HepG2 (cell line): ENCODE measurements around the gene ADARB1. TPM values are rescaled to one million over a fixed set of nuclear protein-coding genes. Genes with fewer than 3 reads are reported as not detected.

Experiments
- ATAC-seq: fragments of 200-7000 bp; cut with Tn5 transposase; 3 replicates; pipeline ENCODE4 v1.9.1; 2020; ENCODE audit warnings: mild to moderate bottlenecking, moderate library complexity
- BruUV-seq: library from RNA; stranded (reverse); fragments of 400-500 nt; replicated peaks from 2 replicates; lab custom pipeline; 2021; lab: Mats Ljungman, UMichigan
- CTCF ChIA-PET: fragments of 300-600 bp; formaldehyde crosslinking; extraction: SDS; loops from one replicate; lab custom pipeline; 2021; ENCODE audit warnings: low total read pairs, inconsistent platforms, low intra/inter-chr PET ratio; lab: Yijun Ruan, JAX
- POLR2A ChIA-PET: fragments of 350-600 bp; sonication (Branson Sonifier 250); formaldehyde crosslinking; loops from one replicate; lab custom pipeline; 2020; ENCODE audit warnings: antibody characterized with exemption, inconsistent platforms; lab: Yijun Ruan, JAX
- DNase-seq: peaks from one replicate; pipeline ENCODE4 v3.0.0-alpha.2; 2015; ENCODE audit warnings: low spot score
- FAIRE-seq: peaks from 3 replicates; lab custom pipeline; 2011; peaks lifted over from hg19 to GRCh38; lab: Jason Lieb, UNC
- H2AFZ ChIP-seq: one replicate; pipeline ENCODE4 v1.6.1; 2011; ENCODE audit warnings: low read length, inconsistent platforms
- H3K27ac ChIP-seq: fragments of 300-600 bp; 3 replicates; pipeline ENCODE4 v1.8.0; 2011; ENCODE audit warnings: mixed run types, mild to moderate bottlenecking, mixed read lengths, low read length, inconsistent platforms; ENCODE audit not compliant: insufficient read depth; ENCODE audit errors: extremely low read length
- H3K27me3 ChIP-seq, 2 experiments: fragments of 200-600 bp in 1 of 2; 2 replicates in 1 of 2; 3 replicates in 1 of 2; pipeline versions ENCODE4 v1.6.0 to v1.8.0; 2011; ENCODE audit warnings: low read length in 2 of 2, mild to moderate bottlenecking in 2 of 2, moderate library complexity in 2 of 2, inconsistent platforms in 1 of 2; ENCODE audit not compliant: insufficient read depth in 2 of 2, control insufficient read depth in 1 of 2
- H3K36me3 ChIP-seq, 2 experiments: fragments of 200-600 bp in 1 of 2; replicated peaks in 1 of 2; 2 replicates in 1 of 2; 3 replicates in 1 of 2; pipeline versions ENCODE4 v1.5.1 to v1.8.0; 2011; ENCODE audit warnings: low read length in 2 of 2, inconsistent platforms in 1 of 2; ENCODE audit not compliant: insufficient read depth in 2 of 2, control insufficient read depth in 1 of 2
- H3K4me1 ChIP-seq: 2 replicates; pipeline ENCODE4 v1.5.1; 2012; ENCODE audit warnings: low read length, inconsistent platforms; ENCODE audit not compliant: insufficient read depth
- H3K4me2 ChIP-seq: 2 replicates; pipeline ENCODE4 v1.6.0; 2011; ENCODE audit warnings: low read depth, low read length, inconsistent platforms
- H3K4me3 ChIP-seq, 3 experiments: fragments of 200-600 bp in 1 of 3; sonication (generic), shearing (Covaris generic) in 1 of 3; replicated peaks in 1 of 3; 2 replicates each; pipeline ENCODE4 v1.5.1; 2011 to 2016; ENCODE audit warnings: low read length in 3 of 3, inconsistent platforms in 2 of 3, low read depth in 2 of 3, mild to moderate bottlenecking in 2 of 3, control low read depth in 1 of 3, mixed read lengths in 1 of 3; ENCODE audit not compliant: insufficient read depth in 1 of 3
- H3K79me2 ChIP-seq: one replicate; pipeline ENCODE4 v1.6.1; 2011; ENCODE audit warnings: low read length, inconsistent platforms; ENCODE audit not compliant: insufficient read depth
- H3K9ac ChIP-seq: 2 replicates; pipeline ENCODE4 v1.6.0; 2011; ENCODE audit warnings: mild to moderate bottlenecking, low read depth, low read length, inconsistent platforms; ENCODE audit not compliant: insufficient read depth
- H3K9me3 ChIP-seq: 2 replicates; pipeline ENCODE4 v1.5.1; 2012; ENCODE audit warnings: mild to moderate bottlenecking, low read length
- H4K20me1 ChIP-seq: 2 replicates; pipeline ENCODE4 v1.6.0; 2011; ENCODE audit warnings: inconsistent platforms, mild to moderate bottlenecking, low read length, moderate library complexity; ENCODE audit not compliant: insufficient read depth
- ADNP ChIP-seq: sonication (generic); formaldehyde crosslinking; IDR thresholded peaks from 2 replicates; pipeline ENCODE4 v1.4.0; 2020; ENCODE audit warnings: missing genetic modification reagents
- AKAP8 ChIP-seq: sonication (generic); formaldehyde crosslinking; IDR thresholded peaks from 2 replicates; pipeline ENCODE4 v1.5.1; 2020; ENCODE audit warnings: mild to moderate bottlenecking, missing genetic modification reagents
- DMAP1 ChIP-seq: IDR thresholded peaks from 2 replicates; pipeline ENCODE4 v1.6.1; 2016
- ELF4 ChIP-seq: sonication (generic); formaldehyde crosslinking; IDR thresholded peaks from 2 replicates; pipeline ENCODE4 v1.5.0; 2020; ENCODE audit warnings: missing genetic modification reagents, mild to moderate bottlenecking, moderate library complexity, borderline replicate concordance
- NFYB ChIP-seq: sonication (generic); formaldehyde crosslinking; IDR thresholded peaks from 2 replicates; pipeline ENCODE4 v1.4.0; 2020; ENCODE audit warnings: missing genetic modification reagents
- PPARG ChIP-seq: conservative IDR thresholded peaks from 2 replicates; pipeline ENCODE4 v1.6.1; 2016; ENCODE audit warnings: missing biosample characterization, missing genetic modification reagents
- SMC3 ChIP-seq: IDR thresholded peaks from 2 replicates; pipeline ENCODE4 v1.6.1; 2011; ENCODE audit warnings: low read length, improper control_type of control experiment
- ZNF251 ChIP-seq: sonication (generic); formaldehyde crosslinking; IDR thresholded peaks from 2 replicates; pipeline ENCODE4 v1.9.0; 2021; ENCODE audit warnings: mild to moderate bottlenecking, missing genetic modification reagents
- WGBS: methylation state at CpG from one replicate; pipeline ENCODE4 v1.1.6; 2017; ENCODE audit warnings: low lambda C conversion rate; 5-methylcytosine and 5-hydroxymethylcytosine counted together
- in situ Hi-C: cut with HindIII; loops from 2 replicates; pipeline ENCODE4 v1.10.0; 2017; ENCODE audit warnings: low pct_unique_long_range_greater_than_20kb; ENCODE audit not compliant: extremely low pct_ligation_motif_present
- intact Hi-C: fragments of 100-400 bp; cut with micrococcal nuclease; formaldehyde crosslinking; loops from one replicate; pipeline ENCODE4 v1.10.0; 2022; ENCODE audit not compliant: unreplicated experiment
- polyA plus RNA-seq, 8 experiments: library from polyadenylated mRNA; depleted of rRNA in 3 of 8; stranded (reverse) in 7 of 8; unstranded in 1 of 8; fragments of >200 nt; fragmentation: Illumina TruSeq in 4 of 8; extraction: Trizol in 4 of 8; gene quantifications; 2 replicates each; pipeline versions ENCODE4 v1.2.1 to v1.2.3, GENCODE V29; 2011 to 2016; ENCODE audit warnings: low read depth in 4 of 8, missing spikeins in 1 of 8, mixed read lengths in 1 of 8; ENCODE audit not compliant: insufficient read depth in 1 of 8
- total RNA-seq, 5 experiments: library from RNA; depleted of rRNA; stranded (reverse); fragments of >200 nt; fragmentation: Illumina TruSeq; extraction: Trizol; gene quantifications; 2 replicates each; pipeline ENCODE4 v1.2.3, GENCODE V29; 2016; ENCODE audit warnings: low read depth in 1 of 5
- TF ChIP-seq, protein P1 (sequence below): sonication (generic); formaldehyde crosslinking; IDR thresholded peaks from 2 replicates; pipeline ENCODE4 v1.8.0; 2022; ENCODE audit warnings: mild to moderate bottlenecking, missing genetic modification reagents

ADARB1 gene
- total and polyA plus RNA-seq, 2 of the 13 experiments (the other 11 are each of a cell fraction or from before 2014, with no cell fraction given) = 6.6 to 10.0 TPM

DNA sequence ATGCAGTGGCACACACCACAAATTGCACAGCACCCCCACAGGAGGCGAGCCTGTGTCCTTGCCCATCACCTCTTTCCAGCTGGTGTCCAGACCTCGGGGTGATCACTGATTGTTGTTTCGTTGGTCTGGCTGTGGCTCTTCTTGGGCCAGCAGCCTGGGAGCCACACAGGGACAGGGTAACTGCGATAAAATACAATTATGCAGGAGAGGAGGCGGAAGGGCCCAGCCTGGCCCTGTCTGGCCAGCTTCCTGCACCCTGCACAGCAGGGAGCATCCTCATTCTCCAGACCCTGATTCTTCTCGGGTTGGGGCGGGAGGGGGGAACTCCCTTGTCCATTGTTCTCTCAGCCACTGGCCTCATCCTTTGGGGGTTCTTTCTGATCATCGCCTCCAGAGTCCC is 83.6 kb downstream of the ADARB1 start:
- WGBS = 97% methylated on average over 8 of the region's 8 CpGs
- no peak overlapping the region for H3K27ac ChIP-seq
- no peak overlapping the region for H3K4me3 ChIP-seq
- in situ Hi-C loops = no loop called here
- POLR2A ChIA-PET = no interaction called here
- DNase-seq (no peak), FAIRE-seq (no peak)
- H3K9ac ChIP-seq = no peak overlapping the region
- no peaks in the 10 kb centered on the region for H3K27me3 ChIP-seq
- TF ChIP-seq, protein P1, sequence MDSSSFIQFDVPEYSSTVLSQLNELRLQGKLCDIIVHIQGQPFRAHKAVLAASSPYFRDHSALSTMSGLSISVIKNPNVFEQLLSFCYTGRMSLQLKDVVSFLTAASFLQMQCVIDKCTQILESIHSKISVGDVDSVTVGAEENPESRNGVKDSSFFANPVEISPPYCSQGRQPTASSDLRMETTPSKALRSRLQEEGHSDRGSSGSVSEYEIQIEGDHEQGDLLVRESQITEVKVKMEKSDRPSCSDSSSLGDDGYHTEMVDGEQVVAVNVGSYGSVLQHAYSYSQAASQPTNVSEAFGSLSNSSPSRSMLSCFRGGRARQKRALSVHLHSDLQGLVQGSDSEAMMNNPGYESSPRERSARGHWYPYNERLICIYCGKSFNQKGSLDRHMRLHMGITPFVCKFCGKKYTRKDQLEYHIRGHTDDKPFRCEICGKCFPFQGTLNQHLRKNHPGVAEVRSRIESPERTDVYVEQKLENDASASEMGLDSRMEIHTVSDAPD (CRISPR knock-in tag) = no peak
- no peak for TF ChIP-seq ADNP
- no peak for TF ChIP-seq AKAP8 (CRISPR knock-in tag)
- no peak for TF ChIP-seq NFYB (CRISPR knock-in tag)
- TF ChIP-seq ZNF251 (CRISPR knock-in tag) = no peak
- TF ChIP-seq SMC3 = no peak
- TF ChIP-seq, all 625 proteins: peak for 0
- no peaks in the 10 kb centered on the region for H3K4me1 ChIP-seq
- no peak overlapping the region for H2AFZ ChIP-seq
- CTCF ChIA-PET = no interaction called here
- H4K20me1 ChIP-seq = no peaks in the 10 kb centered on the region
- BruUV-seq = no TSS peak
- no peaks in the 10 kb centered on the region for H3K9me3 ChIP-seq
- H3K36me3 ChIP-seq = no peaks in the 10 kb centered on the region
- ATAC-seq = no peak
- intact Hi-C loops = no loop called here
- no peaks in the 10 kb centered on the region for H3K79me2 ChIP-seq
- no peak overlapping the region for H3K4me2 ChIP-seq

DNA sequence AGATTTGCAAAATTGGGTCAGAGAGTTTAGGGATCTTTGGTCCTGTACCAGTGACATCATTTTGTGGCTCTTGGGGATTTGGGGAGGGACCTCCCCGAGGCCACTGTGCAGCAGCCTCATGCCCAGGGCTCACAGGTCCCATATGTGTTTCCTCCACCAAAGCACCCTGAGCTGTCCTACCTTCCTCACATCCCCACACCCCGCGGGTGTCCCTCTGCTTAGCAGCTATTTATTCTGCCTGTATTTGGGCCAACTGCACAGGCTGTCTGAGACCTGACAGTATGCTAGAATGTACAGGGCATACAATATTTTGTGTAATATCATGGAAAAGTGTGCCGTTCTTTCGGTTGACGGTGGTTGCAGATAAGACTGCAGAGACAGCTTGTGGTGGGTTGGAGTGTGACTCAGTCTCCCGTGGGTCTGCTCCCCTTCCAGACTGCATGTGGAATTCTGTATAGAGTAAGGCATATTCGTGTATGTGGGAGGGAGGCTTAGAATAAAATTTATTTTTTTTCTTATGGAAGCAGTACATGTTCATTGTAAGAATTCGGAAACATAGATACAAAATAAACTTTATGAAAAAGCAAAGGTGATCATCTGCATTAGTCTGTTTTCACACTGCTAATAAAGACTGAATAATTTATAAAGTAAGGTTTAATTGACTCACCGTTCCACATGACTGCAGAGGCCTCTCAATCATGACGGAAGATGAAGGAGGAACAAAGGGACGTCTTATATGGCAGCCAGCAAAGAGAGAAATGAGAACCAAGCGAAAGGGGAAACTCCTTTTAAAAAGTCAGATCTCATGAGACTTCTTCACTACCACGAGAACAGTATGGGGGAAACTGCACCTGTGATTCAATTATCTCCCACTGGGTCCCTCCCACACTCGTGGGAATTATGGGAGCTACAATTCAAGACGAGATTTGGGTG is 84.4 kb downstream of the ADARB1 start:
- FAIRE-seq = no peak
- Histone ChIP-seq H2AFZ (no peak overlapping the region), H3K4me1 (no peaks in the 10 kb centered on the region), H3K4me3 (no peak overlapping the region), H3K27ac (no peak overlapping the region), H3K27me3 (no peaks in the 10 kb centered on the region), H3K9ac (no peak overlapping the region), H3K9me3 (no peaks in the 10 kb centered on the region), H4K20me1 (no peaks in the 10 kb centered on the region), H3K79me2 (no peaks in the 10 kb centered on the region), H3K36me3 (no peaks in the 10 kb centered on the region), H3K4me2 (no peak overlapping the region)
- DNase-seq = no peak
- CTCF ChIA-PET = no interaction called here
- no peak for ATAC-seq
- WGBS = 83% methylated on average over 16 of the region's 16 CpGs
- BruUV-seq = no TSS peak
- in situ Hi-C loops = no loop called here
- POLR2A ChIA-PET = no interaction called here
- intact Hi-C loops = no loop called here
- TF ChIP-seq DMAP1 (CRISPR knock-in tag) = no peak
- no peak for TF ChIP-seq PPARG
- TF ChIP-seq ELF4 = no peak
